H9 (cell line): ENCODE data around the gene PYGB. TPM values are rescaled to one million over a fixed set of nuclear protein-coding genes. Genes with fewer than 3 reads are reported as not detected.

ENCODE experiments used
- DNase-seq: peaks from one replicate; pipeline ENCODE4 v3.0.0-alpha.2; 2017
- H2AFZ ChIP-seq: one replicate; pipeline ENCODE4 v1.6.1; 2013; ENCODE audit warnings: mild to moderate bottlenecking, low read length, control low read depth, moderate library complexity
- H2AK5ac ChIP-seq: 2 replicates; pipeline ENCODE4 v1.6.1; 2013; ENCODE audit warnings: low read length, control low read depth, mixed read lengths; ENCODE audit not compliant: insufficient read length
- H2BK120ac ChIP-seq: one replicate; pipeline ENCODE4 v1.6.1; 2013; ENCODE audit warnings: low read depth, mild to moderate bottlenecking, low read length, control low read depth, inconsistent platforms; ENCODE audit not compliant: poor library complexity, severe bottlenecking
- H2BK12ac ChIP-seq: 2 replicates; pipeline ENCODE4 v1.6.1; 2013; ENCODE audit warnings: low read length, control low read depth, mixed read lengths, low read depth; ENCODE audit not compliant: insufficient read length
- H2BK15ac ChIP-seq: 2 replicates; pipeline ENCODE4 v1.6.1; 2013; ENCODE audit warnings: low read depth, low read length, control low read depth
- H2BK20ac ChIP-seq: one replicate; pipeline ENCODE4 v1.6.1; 2013; ENCODE audit warnings: low read depth, mild to moderate bottlenecking, low read length, control low read depth, inconsistent platforms; ENCODE audit not compliant: poor library complexity, severe bottlenecking
- H2BK5ac ChIP-seq: 2 replicates; pipeline ENCODE4 v1.6.1; 2013; ENCODE audit warnings: low read length, control low read depth, mixed read lengths; ENCODE audit not compliant: insufficient read length
- H3K14ac ChIP-seq: 2 replicates; pipeline ENCODE4 v1.6.1; 2013; ENCODE audit warnings: low read length, control low read depth; ENCODE audit not compliant: insufficient read depth
- H3K18ac ChIP-seq: 2 replicates; pipeline ENCODE4 v1.6.1; 2013; ENCODE audit warnings: low read depth, mild to moderate bottlenecking, mixed read lengths, low read length, control low read depth; ENCODE audit not compliant: insufficient read length
- H3K23ac ChIP-seq: 2 replicates; pipeline ENCODE4 v1.6.1; 2013; ENCODE audit warnings: low read length, control low read depth, mixed read lengths, low read depth; ENCODE audit not compliant: insufficient read length
- H3K23me2 ChIP-seq: 2 replicates; pipeline ENCODE4 v1.6.1; 2013; ENCODE audit warnings: low read depth, mild to moderate bottlenecking, mixed read lengths, low read length, control low read depth; ENCODE audit not compliant: insufficient read length, poor library complexity, severe bottlenecking
- H3K27ac ChIP-seq: 2 replicates; pipeline ENCODE4 v1.5.1; 2013; ENCODE audit warnings: low read length, control low read depth, mixed read lengths, low read depth; ENCODE audit not compliant: insufficient read length
- H3K27me3 ChIP-seq: 2 replicates; pipeline ENCODE4 v1.6.1; 2013; ENCODE audit warnings: low read length, control low read depth, inconsistent platforms; ENCODE audit not compliant: insufficient read depth
- H3K4ac ChIP-seq: 2 replicates; pipeline ENCODE4 v1.6.1; 2013; ENCODE audit warnings: low read depth, mild to moderate bottlenecking, control low read depth, inconsistent platforms, low read length, moderate library complexity
- H3K4me1 ChIP-seq: 2 replicates; pipeline ENCODE4 v1.6.1; 2013; ENCODE audit warnings: low read length, control low read depth, inconsistent platforms; ENCODE audit not compliant: insufficient read depth
- H3K4me2 ChIP-seq: 2 replicates; pipeline ENCODE4 v1.6.1; 2013; ENCODE audit warnings: low read length, control low read depth, mixed read lengths; ENCODE audit not compliant: insufficient read length, insufficient read depth
- H3K56ac ChIP-seq: 2 replicates; pipeline ENCODE4 v1.6.1; 2013; ENCODE audit warnings: low read depth, mild to moderate bottlenecking, mixed read lengths, low read length, control low read depth; ENCODE audit not compliant: insufficient read length
- H3K79me1 ChIP-seq: 2 replicates; pipeline ENCODE4 v1.6.1; 2013; ENCODE audit warnings: low read depth, mild to moderate bottlenecking, moderate library complexity, low read length, control low read depth, inconsistent platforms; ENCODE audit not compliant: insufficient read depth, poor library complexity, severe bottlenecking
- H3K79me2 ChIP-seq: 2 replicates; pipeline ENCODE4 v1.6.1; 2013; ENCODE audit warnings: low read length, control low read depth, inconsistent platforms; ENCODE audit not compliant: insufficient read depth
- H3K9ac ChIP-seq: 2 replicates; pipeline ENCODE4 v1.6.1; 2013; ENCODE audit warnings: low read length, control low read depth, mixed read lengths; ENCODE audit not compliant: insufficient read length; ENCODE audit errors: extremely low read depth
- H3K9me3 ChIP-seq: one replicate; pipeline ENCODE4 v1.6.1; 2013; ENCODE audit warnings: low read depth, low read length, inconsistent platforms; ENCODE audit not compliant: control insufficient read depth
- H3T11ph ChIP-seq: one replicate; pipeline ENCODE4 v1.6.1; 2013; ENCODE audit warnings: mild to moderate bottlenecking, low read length, control low read depth, inconsistent platforms
- H4K20me1 ChIP-seq: one replicate; pipeline ENCODE4 v1.6.1; 2013; ENCODE audit not compliant: control insufficient read depth, insufficient read length, insufficient read depth
- H4K5ac ChIP-seq: 2 replicates; pipeline ENCODE4 v1.6.1; 2013; ENCODE audit warnings: low read depth, mild to moderate bottlenecking, mixed read lengths, low read length, control low read depth; ENCODE audit not compliant: insufficient read length
- H4K8ac ChIP-seq: replicated peaks from 2 replicates; pipeline ENCODE4 v1.6.1; 2013; ENCODE audit warnings: low read length, control low read depth, mixed read lengths, low read depth; ENCODE audit not compliant: insufficient read length
- H4K91ac ChIP-seq: 2 replicates; pipeline ENCODE4 v1.6.1; 2013; ENCODE audit warnings: low read depth, mild to moderate bottlenecking, moderate library complexity, mixed read lengths, low read length, control low read depth; ENCODE audit not compliant: insufficient read length
- H3K27ac Mint-ChIP-seq, 3 experiments: 2 replicates in 2 of 3; 3 replicates in 1 of 3; pipeline ENCODE4 v1.8.0; 2020 to 2021; ENCODE audit warnings: mixed read lengths in 3 of 3, mild to moderate bottlenecking in 1 of 3, moderate library complexity in 1 of 3
- H3K27me3 Mint-ChIP-seq: 2 replicates; pipeline ENCODE4 v1.8.0; 2021; ENCODE audit warnings: low read depth, mild to moderate bottlenecking, moderate library complexity, mixed read lengths
- H3K36me3 Mint-ChIP-seq, 3 experiments: 2 replicates in 2 of 3; 3 replicates in 1 of 3; pipeline ENCODE4 v1.8.0; 2020 to 2021; ENCODE audit warnings: low read depth in 3 of 3, mixed read lengths in 3 of 3; ENCODE audit not compliant: insufficient read depth in 1 of 3
- H3K4me1 Mint-ChIP-seq, 2 experiments: 2 replicates each; pipeline ENCODE4 v1.8.0; 2020; ENCODE audit warnings: mixed read lengths in 2 of 2
- H3K4me3 Mint-ChIP-seq, 2 experiments: 2 replicates in 1 of 2; 3 replicates in 1 of 2; pipeline ENCODE4 v1.8.0; 2020 to 2021; ENCODE audit warnings: mild to moderate bottlenecking in 2 of 2, mixed read lengths in 2 of 2, moderate library complexity in 1 of 2
- H3K9me3 Mint-ChIP-seq, 2 experiments: 2 replicates in 1 of 2; 3 replicates in 1 of 2; pipeline ENCODE4 v1.8.0; 2020; ENCODE audit warnings: mild to moderate bottlenecking in 2 of 2, mixed read lengths in 2 of 2, moderate library complexity in 1 of 2
- CTCF ChIP-seq: fragments of 200-600 bp; sonication (generic); conservative IDR thresholded peaks from 3 replicates; pipeline ENCODE4 v1.8.0; 2021; ENCODE audit warnings: antibody characterized with exemption, mild to moderate bottlenecking
- WGBS: extraction: QIAGEN DNeasy Blood & Tissue Kit; methylation state at CpG from one replicate; pipeline ENCODE4 v1.1.7; 2013; ENCODE audit warnings: missing lambda C conversion rate, low lambda C conversion rate, mixed read lengths; ENCODE audit not compliant: insufficient read length; ENCODE audit errors: extremely low coverage; 5-methylcytosine and 5-hydroxymethylcytosine counted together
- total RNA-seq: library from RNA; stranded (reverse); gene quantifications from 2 replicates; pipeline ENCODE4 v1.2.1, GENCODE V29; 2021

Gene PYGB
- total RNA-seq, 1 experiment from 2014 or later: 46.9 TPM

- Mint-ChIP-seq H3K4me1 (peaks cover 29 to 34% of the 10 kb centered on the region in 2 experiments), H3K27me3 (no peaks in the 10 kb centered on the region), H3K4me3 (no peak overlapping the region), H3K36me3 (no peaks in the 10 kb centered on the region; a peak in 1 of 7 replicates), H3K9me3 (no peaks in the 10 kb centered on the region), H3K27ac (no peak overlapping the region)
- no peaks in the 10 kb centered on the region for H3K79me1 ChIP-seq
- no peak for TF ChIP-seq CTCF
- H2BK15ac ChIP-seq: no peak overlapping the region
- no peak overlapping the region for H3K4me2 ChIP-seq
- H3K9ac ChIP-seq: no peak overlapping the region
- H4K91ac ChIP-seq: no peak overlapping the region
- H3K14ac ChIP-seq: no peak overlapping the region
- H3K23me2 ChIP-seq: no peaks in the 10 kb centered on the region
- no peak overlapping the region for H2AK5ac ChIP-seq
- no peaks in the 10 kb centered on the region; the same call in 1 of the 2 replicates for H3K4me1 ChIP-seq
- no peaks in the 10 kb centered on the region for H4K20me1 ChIP-seq
- H3K79me2 ChIP-seq: no peaks in the 10 kb centered on the region
- no peak overlapping the region for H3T11ph ChIP-seq
- DNase-seq: no peak
- H3K23ac ChIP-seq: no peak overlapping the region
- no peak overlapping the region for H2BK5ac ChIP-seq
- H3K27me3 ChIP-seq: no peaks in the 10 kb centered on the region
- no peak overlapping the region for H2AFZ ChIP-seq
- no peak overlapping the region for H3K27ac ChIP-seq
- no peak overlapping the region for H2BK12ac ChIP-seq
- H3K56ac ChIP-seq: no peak overlapping the region
- WGBS: no CpG with 5 or more reads among the region's 2 CpGs
- no peak overlapping the region for H2BK120ac ChIP-seq
- no peak overlapping the region for H3K18ac ChIP-seq
- no peak overlapping the region for H4K8ac ChIP-seq
- no peaks in the 10 kb centered on the region for H3K9me3 ChIP-seq
- no peak overlapping the region for H4K5ac ChIP-seq
- H2BK20ac ChIP-seq: no peak overlapping the region
- H3K4ac ChIP-seq: no peak overlapping the region
Measured at GRCh38 chr20:25203089-25203488, 44.8 kb upstream of the PYGB start.
